GM19193 (cell line): Measurements from ENCODE around the gene MOB1B.

Source experiments
- POLR2A ChIP-seq: IDR thresholded peaks from 4 replicates; pipeline ENCODE4 v1.6.1; 2011; ENCODE audit not compliant: insufficient read depth, insufficient read length; ENCODE audit errors: extremely low read depth

Gene MOB1B

GRCh38 chr4:70984106-70984505, 81.9 kb downstream of the MOB1B start:
- no peak for TF ChIP-seq POLR2A

- no peak for TF ChIP-seq POLR2A
These were observed 82.4 kb downstream of the MOB1B start for GRCh38 chr4:70984589-70984988.

- no peak for TF ChIP-seq POLR2A
These were observed 89.4 kb downstream of the MOB1B start for GRCh38 chr4:70991596-70991995.

GRCh38 chr4:70992391-70992881, 90.3 kb downstream of the MOB1B start:
- TF ChIP-seq POLR2A, result no peak

GRCh38 chr4:70993181-70994068, 91.3 kb downstream of the MOB1B start, which contains the start of gene DCK:
Gene DCK (plus strand): TSS chr4:70993649. CDS start chr4:70993836, 187 bp downstream.
- TF ChIP-seq POLR2A, result peak; percentile 90

- no peak for TF ChIP-seq POLR2A
These were observed 91.8 kb downstream of the MOB1B start for GRCh38 chr4:70994069-70994366.

- no peak for TF ChIP-seq POLR2A
These were observed 92.4 kb downstream of the MOB1B start for GRCh38 chr4:70994387-70995099.

- TF ChIP-seq POLR2A, result no peak
These were observed 93.8 kb downstream of the MOB1B start for GRCh38 chr4:70996018-70996360.

GRCh38 chr4:70997036-70997435, 94.9 kb downstream of the MOB1B start:
- TF ChIP-seq POLR2A, result no peak

- TF ChIP-seq POLR2A, result no peak
These were observed 95.4 kb downstream of the MOB1B start for GRCh38 chr4:70997546-70997945.

- no peak for TF ChIP-seq POLR2A
These were observed 102.2 kb downstream of the MOB1B start for GRCh38 chr4:71004281-71004851.

GRCh38 chr4:71006203-71006907, 104.2 kb downstream of the MOB1B start:
- TF ChIP-seq POLR2A, result no peak

- no peak for TF ChIP-seq POLR2A
These were observed 106.0 kb downstream of the MOB1B start for GRCh38 chr4:71008196-71008595.

- TF ChIP-seq POLR2A, result no peak
These were observed 106.9 kb downstream of the MOB1B start for GRCh38 chr4:71009086-71009485.
